ENCODE measurements around the gene RELB. TPM values are rescaled to one million over a fixed set of nuclear protein-coding genes. Genes with fewer than 3 reads are reported as not detected.

Gene RELB
- total RNA-seq, 4 donors from 2014 or later: 5.8 to 26.5 (median 13.5) TPM

- no peak for TF ChIP-seq CTCF (IDR thresholded peaks at IDR 0.05)
- no peak for DNase-seq (ENCODE audit: low spot score)
- no peak for ATAC-seq (ENCODE audit: low FRiP score)
Measured at GRCh38 chr19:45056831-45057230, 55.6 kb downstream of the RELB start.

GRCh38 chr19:45057444-45057843 is 56.2 kb downstream of the RELB start:
- ATAC-seq (ENCODE audit: low FRiP score): no peak
- DNase-seq (ENCODE audit: low spot score): no peak
- TF ChIP-seq CTCF (IDR thresholded peaks at IDR 0.05): no peak

- TF ChIP-seq CTCF (IDR thresholded peaks at IDR 0.05): no peak
- ATAC-seq (ENCODE audit: low FRiP score): no peak
- DNase-seq (ENCODE audit: low spot score): no peak
Measured at GRCh38 chr19:45058622-45059159, 57.4 kb downstream of the RELB start.

GRCh38 chr19:45059258-45059965 is 58.1 kb downstream of the RELB start:
- no peak for ATAC-seq (ENCODE audit: low FRiP score)
- peak; percentile 89 for DNase-seq (ENCODE audit: low spot score)
- TF ChIP-seq CTCF (IDR thresholded peaks at IDR 0.05): peak in 1 of 3 donors; percentile 20

- ATAC-seq (ENCODE audit: low FRiP score) (no peak), DNase-seq (ENCODE audit: low spot score) (no peak)
- TF ChIP-seq CTCF (IDR thresholded peaks at IDR 0.05): no peak
Measured at GRCh38 chr19:45061965-45062364, 60.7 kb downstream of the RELB start.

GRCh38 chr19:45063851-45064801 is 62.9 kb downstream of the RELB start:
- no peak for TF ChIP-seq CTCF (IDR thresholded peaks at IDR 0.05)
- DNase-seq (ENCODE audit: low spot score): no peak
- ATAC-seq (ENCODE audit: low FRiP score): no peak

Data from omental fat pad (tissue), 4 donors.